ENCODE results near the gene SPON1.
"Not testable (repeated sequence)": the region's sequence is repeated elsewhere in the genome, so short reads cannot be mapped to it uniquely, and the experiment has no call there.

The SPON1 gene

GRCh38 chr11:14132312-14132711, 169.8 kb downstream of the SPON1 start:
- DNase-seq: peak; percentile 91 to 93

GRCh38 chr11:14133381-14133780, 170.9 kb downstream of the SPON1 start:
- DNase-seq: no peak

GRCh38 chr11:14136561-14136960, 174.0 kb downstream of the SPON1 start:
- DNase-seq: peak in 1 of 2 experiments; percentile 4

GRCh38 chr11:14137284-14137683, 174.8 kb downstream of the SPON1 start:
- no peak for DNase-seq

DNA sequence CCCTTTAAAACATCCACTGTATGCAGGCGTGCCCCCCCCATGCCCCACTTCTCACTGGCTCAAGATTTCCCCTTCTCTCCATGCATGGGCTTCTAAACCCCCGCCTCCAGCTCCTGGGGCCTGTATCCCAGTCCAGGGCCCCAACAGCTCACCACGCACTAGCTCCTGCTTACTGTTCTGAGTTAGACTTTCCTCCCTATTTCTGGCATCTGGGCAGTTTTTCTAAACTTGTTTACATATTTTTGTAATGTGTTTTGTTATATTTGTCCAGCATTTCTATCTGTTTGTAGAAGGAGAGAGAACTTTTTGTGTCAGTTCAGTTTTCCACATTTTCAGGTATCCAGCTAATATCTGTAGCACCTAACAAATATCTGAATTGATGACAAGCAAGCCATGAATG, 178.5 kb downstream of the SPON1 start:
- DNase-seq: no peak

GRCh38 chr11:14141676-14142075, 179.2 kb downstream of the SPON1 start:
- no peak for DNase-seq

GRCh38 chr11:14144934-14145333, 182.4 kb downstream of the SPON1 start:
- no peak for DNase-seq

DNA sequence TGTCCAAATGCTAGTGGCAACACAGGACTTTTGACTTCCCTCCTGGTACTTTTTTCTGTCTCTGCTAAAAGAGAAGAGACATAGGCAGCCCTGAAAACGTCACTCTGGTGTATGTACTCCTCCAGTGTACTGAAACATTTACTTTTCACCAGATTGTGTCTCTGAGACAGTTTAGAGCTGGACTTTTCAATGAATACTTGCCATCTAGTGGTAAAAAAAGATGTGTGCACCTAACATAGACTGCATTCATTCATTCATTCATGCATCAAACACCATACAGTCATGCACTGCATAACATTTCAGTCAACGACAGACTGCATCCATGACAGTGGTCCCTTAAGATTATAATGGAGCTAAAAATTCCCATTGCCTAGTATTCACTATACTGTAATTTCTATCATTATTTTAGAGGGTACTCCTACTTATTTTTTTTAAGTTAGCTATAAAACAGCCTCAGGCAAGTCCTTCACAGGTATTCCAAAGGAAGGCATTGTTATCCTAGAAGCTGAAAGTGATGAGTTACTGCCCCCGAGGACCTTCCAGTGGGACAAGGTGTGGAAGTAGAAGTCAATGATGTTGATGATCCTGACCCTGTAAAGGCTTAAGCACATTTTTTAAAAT, 186.2 kb downstream of the SPON1 start:
- DNase-seq: peak; percentile 8 to 67

DNA sequence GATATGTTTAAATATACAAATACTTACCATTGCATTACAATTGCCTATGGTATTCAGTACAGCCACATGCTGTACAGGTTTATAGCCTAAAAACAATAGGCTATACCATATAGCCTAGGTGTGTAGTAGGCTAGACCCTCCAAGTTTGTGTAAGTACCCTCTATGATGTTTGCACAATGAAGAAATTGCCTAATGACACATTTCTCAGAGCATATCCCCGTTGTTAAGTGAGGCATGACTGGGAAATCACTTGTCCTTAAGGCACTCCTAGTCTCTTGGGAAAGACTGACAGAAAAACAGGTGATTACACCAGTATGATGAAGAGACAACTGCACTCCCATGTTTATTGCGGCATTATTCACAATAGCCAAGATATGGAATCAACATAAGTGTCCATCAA, 187.2 kb downstream of the SPON1 start:
- DNase-seq: no peak

DNA sequence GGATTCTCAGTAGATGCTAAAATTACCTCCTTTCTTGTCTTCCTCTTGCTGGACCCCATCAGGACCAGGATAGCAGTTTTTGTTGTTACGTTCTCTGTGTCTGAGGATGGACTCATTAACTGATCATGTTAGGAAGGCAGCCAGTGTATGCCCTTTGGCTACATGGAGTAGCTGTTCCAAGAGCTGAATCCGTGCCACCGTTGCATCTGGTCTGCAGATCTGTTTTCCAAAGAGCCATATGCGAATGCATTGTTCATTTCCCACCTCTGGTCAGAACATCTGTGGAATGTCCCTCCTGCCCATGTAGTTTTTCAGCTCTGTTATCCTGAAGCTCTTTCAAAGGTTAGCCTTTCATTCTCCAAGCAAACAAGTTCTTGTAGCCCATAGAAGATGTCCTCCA, 188.4 kb downstream of the SPON1 start:
- DNase-seq: no peak

DNA sequence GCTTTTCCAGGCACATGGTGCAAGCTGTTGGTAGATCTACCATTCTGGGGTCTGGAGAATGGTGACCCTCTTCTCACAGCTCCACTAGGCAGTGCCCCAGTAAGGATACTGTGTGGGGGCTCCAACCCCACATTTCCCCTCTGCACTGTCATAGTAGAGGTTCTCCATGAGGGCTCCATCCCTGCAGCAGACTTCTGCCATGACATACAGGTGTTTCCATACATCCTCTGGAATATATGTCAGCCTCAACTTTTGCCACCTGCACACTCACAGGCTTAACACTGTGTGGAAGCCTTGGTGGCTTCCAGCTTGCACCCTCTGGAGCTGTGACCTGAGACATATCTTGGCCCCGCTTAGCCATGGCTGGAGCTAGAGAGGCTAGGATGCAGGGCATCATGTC, 191.6 kb downstream of the SPON1 start:
- not testable (repeated sequence) for DNase-seq

DNA sequence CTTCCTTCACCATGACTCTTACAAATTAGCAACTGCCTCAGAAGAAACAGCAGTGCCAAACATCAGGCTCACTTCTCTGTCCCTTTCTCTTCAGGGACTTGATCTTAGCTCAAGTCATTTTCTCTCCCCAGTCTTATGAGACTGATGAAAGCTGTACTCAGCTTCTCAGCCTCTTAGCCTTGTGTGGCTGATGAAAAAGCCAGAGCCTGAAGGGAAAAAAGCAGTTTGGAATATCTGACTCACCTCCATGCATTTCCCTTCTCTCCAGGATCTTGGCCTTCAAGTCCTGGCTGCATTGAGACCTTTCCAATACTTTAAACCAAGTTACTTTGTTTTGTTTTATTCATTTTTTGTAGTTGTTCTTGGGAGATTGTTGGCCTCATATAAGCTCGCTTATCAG, 195.9 kb downstream of the SPON1 start:
- no peak for DNase-seq

- no peak for DNase-seq
Measured at GRCh38 chr11:14163576-14163975, 201.1 kb downstream of the SPON1 start.

DNA sequence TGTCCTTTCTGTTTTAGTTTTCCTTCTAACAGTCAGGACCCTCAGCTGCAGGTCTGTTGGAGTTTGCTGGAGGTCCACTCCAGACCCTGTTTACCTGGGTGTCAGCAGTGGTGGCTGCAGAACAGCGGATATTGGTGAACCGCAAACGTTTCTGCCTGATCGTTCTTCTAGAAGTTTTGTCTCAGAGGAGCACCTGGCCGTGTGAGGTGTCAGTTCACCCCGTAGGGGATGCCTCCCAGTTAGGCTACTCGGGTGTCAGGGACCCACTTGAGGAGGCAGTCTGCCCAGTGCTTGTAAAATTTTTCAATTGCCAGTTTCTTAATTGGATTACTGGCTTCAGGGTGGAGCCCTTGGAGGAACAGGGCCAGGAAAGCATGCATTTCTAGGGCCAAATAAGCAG, 211.2 kb downstream of the SPON1 start:
- DNase-seq: peak; percentile 49 to 80

GRCh38 chr11:14179116-14179820, 216.7 kb downstream of the SPON1 start:
- DNase-seq: no peak

DNA sequence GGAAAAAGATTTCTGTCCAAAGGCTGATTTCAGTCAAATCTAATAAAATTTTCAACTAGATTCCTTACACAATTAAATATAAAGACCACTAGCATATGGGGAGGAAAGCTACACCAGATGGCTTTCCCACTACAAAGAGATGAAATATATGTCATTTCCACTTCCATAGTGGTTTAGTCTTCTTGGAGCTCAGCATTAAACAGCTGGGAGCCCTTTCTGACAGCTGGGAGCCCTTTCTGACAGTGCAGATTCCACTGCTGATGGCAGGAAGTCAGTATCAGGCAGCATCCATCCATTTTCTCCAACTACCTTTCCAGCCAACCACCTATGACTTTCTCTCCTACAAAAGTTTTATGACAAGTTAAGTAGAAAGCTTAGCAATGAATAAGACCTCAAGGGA, 218.6 kb downstream of the SPON1 start:
- DNase-seq: peak; percentile 56 to 79

GRCh38 chr11:14182833-14183364, 220.4 kb downstream of the SPON1 start:
- no peak for DNase-seq

GRCh38 chr11:14184028-14184940, 221.8 kb downstream of the SPON1 start:
- DNase-seq: no peak

DNA sequence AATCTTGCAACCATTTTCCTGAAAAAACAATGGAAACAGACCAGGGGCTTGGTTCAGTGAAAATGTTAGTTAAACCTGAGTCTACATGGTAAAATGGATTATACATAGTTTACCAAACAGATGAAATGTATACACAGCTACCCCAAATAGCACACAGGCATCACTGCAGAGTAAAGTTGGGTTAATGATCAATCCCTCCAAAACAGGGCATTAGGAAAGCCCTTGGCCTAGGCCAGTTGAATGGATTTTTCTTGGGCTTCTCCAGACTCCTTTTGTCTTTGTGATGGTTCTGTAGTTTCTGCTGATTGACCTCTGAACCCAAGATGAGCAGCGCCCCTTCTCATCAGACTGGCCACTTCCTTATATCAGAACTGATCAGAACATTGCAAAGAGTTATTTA, 222.9 kb downstream of the SPON1 start:
- DNase-seq: no peak

DNA sequence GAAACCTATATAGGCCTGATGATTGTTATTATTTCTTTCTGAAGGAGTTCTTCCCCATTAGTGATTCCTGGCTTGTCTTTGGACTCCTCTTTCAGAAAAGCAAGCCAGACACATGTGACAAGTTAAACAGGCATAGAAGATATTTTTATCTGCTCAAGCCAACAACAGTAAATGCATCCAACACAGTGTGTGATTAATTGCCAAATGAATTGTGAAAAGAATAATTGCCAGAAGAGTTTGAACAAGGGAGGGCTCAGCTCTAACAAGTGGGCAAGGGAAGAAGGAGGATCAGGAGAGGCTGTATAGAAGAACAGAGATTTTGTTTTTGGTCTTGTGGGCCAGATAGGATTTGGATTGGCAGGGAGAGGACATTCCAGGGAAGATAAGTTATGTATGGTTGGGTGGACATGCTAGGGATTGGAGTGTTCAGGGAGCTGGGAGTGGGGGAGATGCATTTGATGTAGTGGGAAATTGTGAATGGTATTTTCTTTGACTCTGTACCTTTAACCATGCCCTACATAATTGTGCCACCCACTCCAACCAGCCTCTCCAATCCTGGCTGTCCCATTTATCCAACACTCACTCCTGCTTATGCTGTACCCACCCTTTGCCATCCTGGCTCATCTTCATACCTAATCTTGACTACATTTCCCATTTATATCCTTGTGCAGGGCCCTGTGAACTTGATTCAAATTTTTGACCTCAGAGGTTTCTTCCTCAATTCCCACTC, 223.7 kb downstream of the SPON1 start:
- DNase-seq: no peak

DNA sequence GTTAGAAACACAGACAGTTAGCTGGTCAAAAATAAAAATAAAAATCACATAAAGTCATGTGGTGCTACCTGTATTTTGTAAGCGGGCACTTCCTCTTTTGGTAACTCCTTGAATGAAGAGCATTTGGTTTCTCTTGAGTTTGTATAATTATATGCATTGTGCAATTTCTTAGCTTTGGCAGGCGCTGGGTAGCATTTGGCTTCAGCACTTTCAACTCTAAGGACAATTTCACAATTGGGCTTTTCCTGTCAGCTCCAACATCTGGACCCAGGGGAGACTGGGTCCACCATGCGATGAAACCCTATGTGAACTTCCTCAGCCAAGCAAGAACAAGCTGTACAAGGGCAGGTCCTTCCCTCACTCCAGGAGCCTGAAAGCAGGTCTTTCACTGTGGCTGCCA, 227.4 kb downstream of the SPON1 start:
- no peak for DNase-seq

GRCh38 chr11:14190992-14191778, 228.7 kb downstream of the SPON1 start:
- DNase-seq: no peak

All from NCI-H524 (cell line).